CD4-positive, alpha-beta T cell treated with Interleukin-2 at 100 ng/mL for 4 hours (primary cell): ENCODE measurements around the gene POLR2J.
"Not testable (repeated sequence)": the region's sequence is repeated elsewhere in the genome, so short reads cannot be mapped to it uniquely, and the experiment has no call there.

ENCODE experiments used
- DNase-seq: peaks from one replicate; pipeline ENCODE4 v3.0.0-alpha.2; 2020; ENCODE audit warnings: low spot score

Gene POLR2J

DNA sequence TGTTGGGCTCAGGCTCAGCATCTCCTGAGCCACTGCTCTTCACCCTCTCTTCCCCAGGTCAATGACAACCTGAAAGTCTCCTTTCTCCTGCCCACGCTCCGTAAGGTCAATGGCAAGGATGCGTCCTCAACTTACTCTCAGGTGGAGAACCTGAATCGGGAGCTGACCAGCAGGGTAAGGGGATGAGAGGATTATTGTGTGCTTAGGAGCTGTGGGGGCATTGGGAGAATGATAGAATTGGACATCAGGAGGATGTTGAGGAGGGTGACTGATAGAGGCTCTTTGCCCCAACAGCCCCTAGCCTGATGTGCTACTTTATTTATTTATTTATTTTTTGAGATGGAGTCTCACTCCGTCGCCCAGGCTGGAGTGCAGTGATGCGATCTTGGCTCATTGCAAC is 12.6 kb downstream of the POLR2J start:
- DNase-seq: no peak

DNA sequence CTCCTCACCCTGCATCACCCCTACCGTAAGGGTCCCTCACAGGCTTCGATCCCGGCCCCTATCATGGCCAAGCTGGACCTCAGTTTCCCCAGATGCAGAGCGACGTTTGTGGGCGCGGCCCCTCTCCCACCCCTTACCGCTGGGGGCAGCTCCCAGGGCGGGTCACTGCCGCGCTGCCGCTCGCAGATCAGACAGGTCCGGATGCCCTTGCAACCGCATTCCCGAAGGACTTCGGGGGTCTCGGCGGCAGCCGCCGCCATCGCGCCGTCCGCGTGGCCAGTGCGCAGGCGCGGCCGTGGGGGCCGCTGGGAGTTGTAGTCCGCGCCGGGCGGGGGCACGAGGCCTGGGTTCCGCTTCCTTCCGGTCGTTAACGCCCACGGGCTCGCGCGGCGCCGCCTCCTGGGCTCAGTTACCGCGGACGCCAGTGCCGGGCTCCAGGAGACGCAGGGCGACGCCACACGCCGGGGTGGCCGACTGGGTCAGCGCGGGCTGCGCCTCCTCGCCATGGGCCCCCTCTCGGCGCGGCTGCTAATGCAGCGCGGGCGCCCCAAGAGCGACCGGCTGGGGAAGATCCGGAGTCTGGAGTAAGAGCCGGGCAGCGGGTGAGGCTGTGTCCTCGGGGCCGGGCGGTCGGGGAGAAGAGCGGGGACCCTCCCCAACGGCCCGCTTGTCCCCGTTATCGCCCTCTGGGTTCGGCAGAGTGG is 14.0 kb downstream of the POLR2J start, which contains the start of the genes ALKBH4 and LRWD1:
ALKBH4 (minus strand) TSS at position 287 of the 704 bp plus-strand sequence; CDS start at position 260, 27 bp downstream.
LRWD1 (plus strand) TSS at position 408 of the 704 bp plus-strand sequence; CDS start at position 505, 97 bp downstream.
- peak; percentile 94 for DNase-seq

DNA sequence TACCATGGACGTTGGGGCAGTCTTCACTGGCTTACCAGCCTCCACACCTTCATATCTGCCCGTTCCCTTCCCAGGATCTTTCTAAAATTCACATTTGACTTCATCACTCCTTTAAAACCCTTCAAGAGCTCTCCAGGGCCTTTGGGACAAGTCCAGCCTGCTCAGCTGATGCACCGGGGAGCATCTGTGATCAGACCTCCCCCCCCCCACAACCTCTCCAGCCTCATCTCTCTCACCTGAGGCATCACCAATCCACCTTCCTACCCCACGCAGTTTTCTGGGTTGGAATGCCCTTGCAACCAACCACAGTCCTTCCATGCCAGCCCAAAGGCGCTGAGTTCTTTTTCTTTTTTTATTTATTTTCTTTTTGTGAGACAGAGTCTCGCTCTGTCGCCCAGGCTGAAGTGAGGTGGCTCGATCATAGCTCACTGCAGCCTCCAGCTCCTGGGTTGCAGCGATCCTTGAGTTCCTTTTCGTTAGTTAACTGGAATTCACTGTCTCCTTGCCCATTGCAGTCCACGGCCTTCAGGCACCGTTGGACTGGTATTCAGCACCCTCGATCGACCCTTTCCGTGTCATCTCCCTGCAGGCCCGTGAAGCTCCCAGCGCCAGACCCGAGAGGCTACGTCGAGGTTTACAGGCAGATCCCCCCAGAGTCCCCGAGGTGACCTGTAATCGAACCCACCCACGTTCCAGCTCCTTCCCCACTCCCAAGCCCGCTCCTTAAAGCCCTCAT is 14.7 kb downstream of the POLR2J start:
- no peak for DNase-seq

DNA sequence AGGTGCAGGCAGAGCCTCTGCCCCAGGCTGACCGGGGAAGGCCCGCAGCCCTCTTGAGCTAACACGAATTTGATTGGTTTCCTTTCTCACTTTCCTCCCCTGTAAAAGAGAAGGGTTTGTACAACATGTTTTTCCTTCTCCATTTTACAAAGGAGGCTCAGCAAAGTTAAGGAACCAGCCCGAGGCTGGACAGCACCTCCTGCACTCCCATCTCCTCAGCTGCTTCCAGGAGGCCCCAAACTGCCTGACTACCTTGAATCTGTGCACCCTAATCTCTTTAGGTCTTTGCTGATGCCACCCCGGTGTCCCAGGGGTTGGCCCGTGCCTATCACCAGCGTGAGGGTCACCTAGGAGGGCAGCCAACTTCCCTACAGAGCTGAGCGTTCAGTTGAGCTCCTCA is 18.3 kb downstream of the POLR2J start:
- no peak for DNase-seq

DNA sequence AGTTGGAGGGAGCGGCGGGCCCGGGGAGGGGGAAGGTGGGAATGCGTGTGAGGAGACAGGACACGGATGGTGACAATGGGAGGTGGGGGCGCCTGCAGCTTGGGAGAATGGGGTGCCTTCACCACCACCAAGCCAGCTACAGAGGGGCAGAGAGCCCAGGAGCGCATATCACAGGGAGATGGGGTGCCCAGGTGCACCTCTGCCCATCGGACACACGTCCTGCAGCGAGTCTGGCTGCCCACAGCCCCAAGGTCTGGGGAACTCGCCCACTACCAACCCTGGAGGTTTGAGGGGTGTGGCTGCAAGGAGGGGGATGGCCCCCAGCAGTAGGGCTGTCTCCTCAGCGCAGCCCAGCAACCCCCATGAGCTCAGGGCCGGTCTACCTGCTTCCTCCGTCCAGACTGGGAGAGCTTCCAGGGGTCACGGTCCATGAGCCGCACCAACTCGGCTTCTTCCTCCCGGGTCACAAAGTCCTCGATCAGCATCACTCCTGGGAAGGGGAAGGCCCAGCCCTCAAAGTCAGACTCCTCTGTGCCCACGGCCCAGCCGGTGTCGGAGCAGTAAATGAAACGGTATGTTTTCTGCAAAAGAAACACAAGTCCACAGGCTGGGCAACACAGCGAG is 19.4 kb downstream of the POLR2J start:
- DNase-seq: no peak

DNA sequence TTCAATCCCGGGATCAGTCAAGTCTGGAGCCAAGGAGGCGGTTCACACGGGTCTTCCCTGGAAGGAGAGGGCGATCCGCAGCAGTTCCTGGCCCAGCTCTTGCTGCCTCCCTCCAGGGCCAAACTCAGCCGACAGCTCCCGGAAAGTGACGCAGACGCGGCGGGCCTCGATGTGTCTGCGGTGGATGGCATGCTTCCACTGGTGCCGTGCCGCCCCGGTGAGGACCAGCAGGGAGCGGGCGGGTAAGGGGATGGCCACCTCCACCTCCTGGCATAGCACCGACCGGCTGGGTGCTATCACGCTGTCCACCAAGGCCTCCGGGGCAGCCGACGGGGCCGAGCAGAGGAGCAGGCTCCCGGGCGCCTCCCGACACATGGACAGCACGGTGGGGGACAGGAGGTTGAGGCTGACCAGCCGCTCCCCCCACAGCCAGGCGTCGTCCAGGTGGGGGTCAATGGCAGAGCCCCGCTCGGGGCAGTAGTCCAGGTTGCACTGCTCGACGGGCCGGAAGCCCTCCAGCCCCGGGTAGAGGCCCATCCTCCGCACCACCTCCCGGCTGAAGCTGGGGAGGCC is 21.3 kb downstream of the POLR2J start:
- no peak for DNase-seq

DNA sequence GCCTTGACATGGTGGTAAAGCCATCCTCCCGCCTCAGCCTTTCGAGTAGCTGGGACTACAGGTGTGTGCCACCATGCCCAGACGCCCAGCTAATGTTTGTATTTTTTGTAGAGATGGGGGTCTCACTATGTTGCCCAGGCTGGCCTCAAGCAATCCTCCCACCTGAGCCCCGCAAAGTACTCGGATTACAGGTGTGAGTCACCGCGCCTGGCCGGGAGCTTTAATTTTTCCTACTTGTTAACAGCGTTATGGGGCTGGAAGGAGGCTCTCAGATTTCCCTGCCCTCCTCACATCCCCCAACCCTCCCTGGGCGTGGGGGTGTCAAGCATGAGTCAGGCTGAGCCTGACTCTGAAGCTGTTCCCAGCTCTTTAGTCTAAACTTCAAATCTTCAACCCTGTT is 22.4 kb downstream of the POLR2J start:
- DNase-seq: no peak

DNA sequence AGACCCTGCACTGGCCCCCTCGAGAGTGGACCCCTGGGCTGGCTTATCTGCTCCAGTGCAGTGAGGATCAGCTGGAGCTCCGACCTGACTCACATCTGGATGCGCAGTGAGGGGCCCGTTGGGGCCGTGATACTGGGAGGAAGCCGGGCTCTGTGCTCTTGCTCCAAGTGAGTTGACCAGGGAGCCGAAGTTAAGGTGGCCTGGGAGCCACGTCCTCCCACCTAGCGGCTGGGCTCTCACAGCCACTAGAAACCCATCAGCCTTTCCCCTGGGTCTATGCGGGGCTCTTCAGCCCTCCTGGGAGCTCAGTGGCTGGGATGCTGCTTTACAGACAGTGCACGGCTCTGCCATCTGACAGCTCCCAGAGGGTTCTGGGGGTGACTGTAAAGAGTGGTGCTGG is 23.1 kb downstream of the POLR2J start:
- no peak for DNase-seq

DNA sequence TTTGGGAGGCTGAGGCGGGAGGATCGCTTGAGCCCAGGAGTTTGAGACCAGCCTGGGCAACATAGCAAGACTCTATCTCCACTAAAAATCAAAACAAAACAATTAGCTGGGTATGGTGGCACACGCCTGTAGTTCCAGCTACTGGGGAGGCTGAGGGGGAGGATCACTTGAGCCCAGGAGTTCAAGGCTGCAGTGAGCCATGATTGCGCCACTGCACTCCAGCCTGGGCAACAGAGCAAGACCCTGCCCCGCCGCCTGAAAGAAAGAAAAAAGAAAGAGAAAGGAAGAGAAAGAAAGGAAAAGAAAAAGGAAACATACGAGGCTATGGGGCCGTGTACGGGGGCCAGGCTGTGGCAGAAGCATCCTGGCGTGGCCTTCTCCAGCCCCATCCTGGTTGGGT is 23.8 kb downstream of the POLR2J start:
- DNase-seq: not testable (repeated sequence)

DNA sequence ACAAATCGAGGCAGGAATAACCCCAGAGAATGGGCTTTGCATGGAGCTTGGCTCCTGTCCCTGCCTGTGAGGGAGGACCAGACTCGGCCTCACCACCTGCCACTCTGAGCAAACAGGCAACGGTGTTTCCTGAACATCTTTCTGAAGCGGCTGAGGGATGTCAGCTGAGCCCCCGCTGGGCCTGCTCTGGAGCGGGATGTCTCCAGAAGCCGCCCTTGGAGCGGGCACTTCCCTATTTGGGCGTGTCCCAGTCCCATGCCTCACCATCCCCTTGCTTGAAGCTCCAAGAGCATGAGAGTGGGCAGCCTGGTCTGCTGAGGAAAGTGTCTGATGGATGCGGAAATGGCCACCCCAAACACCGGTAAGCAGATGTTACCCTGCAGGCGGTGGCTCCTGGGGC is 24.3 kb downstream of the POLR2J start:
- DNase-seq: no peak

DNA sequence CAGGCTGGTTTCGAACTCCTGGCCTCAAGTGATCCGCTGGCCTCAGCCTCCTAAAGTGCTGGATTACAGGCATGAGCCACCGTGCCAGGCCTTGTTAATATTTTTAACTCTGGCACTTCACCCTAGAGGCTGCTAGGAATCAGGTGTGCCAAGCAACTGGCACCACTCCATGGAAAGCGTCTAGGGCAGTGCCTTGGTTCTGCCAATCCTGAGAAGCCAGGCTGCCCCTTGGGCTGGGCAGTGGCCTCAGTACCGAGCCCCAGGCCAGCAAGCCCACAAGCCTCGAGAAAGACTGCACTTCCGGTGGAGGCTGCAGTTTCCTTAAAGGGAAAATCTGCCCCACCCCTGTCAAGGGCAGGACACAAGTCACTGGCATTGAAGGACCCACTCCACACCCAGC is 25.4 kb downstream of the POLR2J start:
- no peak for DNase-seq

DNA sequence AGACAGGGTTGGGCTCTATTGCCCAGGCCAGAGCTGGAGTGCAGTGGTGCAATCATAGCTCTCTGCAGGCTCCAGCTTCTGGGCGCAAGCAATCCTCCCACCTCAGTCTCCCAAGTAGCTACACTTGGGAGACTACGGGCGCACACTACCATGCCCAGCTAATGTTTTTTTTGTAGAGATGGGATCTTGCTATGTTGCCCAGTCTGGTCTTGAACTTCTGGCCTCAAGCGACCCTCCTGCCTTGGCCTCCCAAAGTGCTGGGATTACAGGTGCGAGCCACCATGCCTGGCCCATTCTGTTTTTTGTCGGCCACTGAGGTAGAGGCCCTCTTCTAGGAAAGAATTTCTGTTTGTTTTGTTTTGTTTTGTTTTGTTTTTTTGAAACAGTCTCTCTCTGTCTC is 26.3 kb downstream of the POLR2J start:
- DNase-seq: no peak

DNA sequence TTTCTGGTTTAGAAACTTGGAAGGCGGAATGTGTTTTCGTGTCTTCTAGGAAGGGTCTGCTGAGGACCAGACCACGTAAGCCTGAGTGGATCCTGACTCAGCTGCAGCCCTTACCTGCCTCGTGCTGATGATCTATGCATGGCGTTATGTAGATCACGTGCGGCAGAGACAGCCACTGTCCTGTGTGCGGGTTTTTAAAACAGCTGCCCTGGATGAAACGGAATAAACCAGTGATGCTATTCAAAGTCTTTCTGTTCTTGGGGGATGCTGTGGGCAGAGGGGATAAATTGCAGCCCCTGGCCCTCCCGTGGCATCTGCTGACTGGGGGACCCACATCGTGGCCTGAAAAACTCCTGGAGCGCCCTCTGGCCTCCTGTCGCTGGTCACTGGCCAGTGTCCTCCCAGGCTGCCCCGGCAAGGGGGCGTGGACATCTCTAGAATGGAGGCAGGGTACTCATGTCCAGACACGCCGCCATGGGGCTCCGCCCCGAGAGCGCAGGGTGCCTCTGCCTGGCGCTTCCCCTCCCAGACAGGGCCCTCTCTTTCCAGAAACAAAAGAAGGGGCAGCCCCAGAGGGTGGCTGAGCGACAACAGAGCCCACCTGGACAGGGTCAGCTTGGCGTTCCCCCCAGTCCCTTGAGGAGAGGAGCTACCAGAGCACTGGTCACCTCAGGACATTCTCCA is 27.2 kb downstream of the POLR2J start:
- DNase-seq: no peak

DNA sequence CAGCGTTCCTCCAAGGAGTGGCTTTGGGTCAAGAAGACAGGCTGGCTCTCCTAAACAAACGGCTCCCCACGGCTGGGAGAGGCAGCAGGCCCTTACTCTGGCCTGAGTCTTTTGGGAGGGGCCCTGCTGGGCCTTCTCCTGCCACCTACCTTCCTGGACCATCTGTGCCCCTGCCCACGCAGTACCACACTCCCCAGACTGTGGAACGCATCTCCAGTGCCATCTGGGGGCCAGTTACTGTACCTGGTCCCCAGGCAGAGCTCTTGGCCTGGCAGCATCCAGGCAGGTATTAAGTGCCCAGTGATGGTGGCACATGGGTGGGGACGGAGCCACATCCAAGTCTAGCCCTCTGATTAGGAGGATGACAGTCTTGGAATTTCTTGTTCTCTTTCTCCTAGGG is 28.5 kb downstream of the POLR2J start:
- peak; percentile 50 for DNase-seq

DNA sequence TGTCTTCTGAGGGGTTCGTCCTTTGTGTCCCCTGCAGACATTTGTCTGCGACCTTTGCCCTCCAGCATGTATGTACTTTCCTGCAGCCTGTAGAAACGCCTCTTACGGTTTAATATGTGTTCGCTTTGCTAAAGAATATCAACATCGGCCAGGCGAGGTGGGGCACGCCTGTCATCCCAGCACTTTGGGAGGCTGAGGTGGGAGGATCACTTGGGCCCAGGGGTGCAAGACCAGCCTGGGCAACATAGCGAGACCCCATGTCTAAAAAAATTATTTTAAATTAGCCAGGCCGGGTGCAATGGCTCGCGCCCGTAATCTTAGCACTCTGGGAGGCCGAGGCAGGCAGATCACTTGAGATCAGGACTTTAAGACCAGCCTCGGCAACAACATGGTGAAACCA is 29.6 kb downstream of the POLR2J start:
- no peak for DNase-seq

DNA sequence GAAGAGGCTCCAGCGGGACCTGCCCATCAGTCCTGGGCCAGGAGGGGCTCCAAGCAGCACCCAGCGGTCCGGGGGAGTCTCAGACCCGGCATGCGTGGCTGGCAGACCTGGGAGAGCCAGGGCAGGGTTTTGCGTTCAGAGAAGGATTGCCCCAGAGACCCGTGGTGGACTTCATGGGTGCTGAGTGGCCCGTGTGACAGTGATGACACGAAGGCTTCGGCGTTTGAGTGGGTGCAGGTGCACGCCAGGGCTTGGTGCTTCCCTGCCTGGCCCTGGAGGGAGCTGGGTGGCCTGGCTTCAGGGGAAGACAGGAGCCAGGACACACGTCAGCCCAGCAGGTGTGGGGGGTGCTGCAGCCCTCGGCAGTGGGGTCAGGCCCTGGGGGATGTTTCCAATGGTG is 31.4 kb downstream of the POLR2J start:
- DNase-seq: no peak

DNA sequence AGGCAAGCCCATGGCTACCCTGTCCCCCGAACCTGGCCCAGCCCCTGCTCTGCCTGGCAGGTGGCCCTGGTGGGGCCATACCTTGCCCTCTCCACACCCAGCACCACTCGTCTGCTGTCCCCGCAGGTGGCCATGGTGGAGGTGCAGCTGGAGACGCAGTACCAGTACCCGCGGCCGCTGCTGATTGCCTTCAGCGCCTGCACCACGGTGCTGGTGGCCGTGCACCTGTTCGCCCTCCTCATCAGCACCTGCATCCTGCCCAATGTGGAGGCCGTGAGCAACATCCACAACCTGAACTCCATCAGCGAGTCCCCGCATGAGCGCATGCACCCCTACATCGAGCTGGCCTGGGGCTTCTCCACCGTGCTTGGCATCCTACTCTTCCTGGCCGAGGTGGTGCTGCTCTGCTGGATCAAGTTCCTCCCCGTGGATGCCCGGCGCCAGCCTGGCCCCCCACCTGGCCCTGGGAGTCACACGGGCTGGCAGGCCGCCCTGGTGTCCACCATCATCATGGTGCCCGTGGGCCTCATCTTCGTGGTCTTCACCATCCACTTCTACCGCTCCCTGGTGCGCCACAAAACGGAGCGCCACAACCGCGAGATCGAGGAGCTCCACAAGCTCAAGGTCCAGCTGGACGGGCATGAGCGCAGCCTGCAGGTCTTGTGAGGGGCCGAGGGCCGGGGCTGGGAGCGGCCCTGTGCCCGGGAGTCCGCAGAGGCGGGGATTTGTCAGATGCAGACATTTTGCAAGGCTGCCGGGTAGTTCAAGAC is 32.1 kb downstream of the POLR2J start:
- no peak for DNase-seq

DNA sequence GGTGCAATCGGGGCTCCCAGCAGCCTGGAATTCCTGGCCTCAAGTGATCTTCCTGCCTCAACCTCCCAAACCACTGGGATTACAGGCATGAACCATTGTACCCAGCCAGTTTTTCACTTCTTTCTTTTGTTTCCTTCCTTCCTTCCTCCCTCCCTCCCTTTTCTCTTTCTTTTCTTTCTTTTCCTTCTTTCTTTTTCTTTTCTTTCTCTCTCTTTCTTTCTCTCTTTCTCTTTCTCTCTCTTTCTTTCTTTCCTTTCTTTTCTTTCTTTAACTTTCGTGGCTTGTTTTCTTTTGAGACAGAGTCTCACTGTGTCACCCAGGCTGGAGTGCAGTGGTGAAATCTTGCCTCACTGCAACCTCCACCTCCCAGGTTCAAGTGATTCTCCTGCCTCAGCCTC is 33.0 kb downstream of the POLR2J start:
- DNase-seq: no peak

DNA sequence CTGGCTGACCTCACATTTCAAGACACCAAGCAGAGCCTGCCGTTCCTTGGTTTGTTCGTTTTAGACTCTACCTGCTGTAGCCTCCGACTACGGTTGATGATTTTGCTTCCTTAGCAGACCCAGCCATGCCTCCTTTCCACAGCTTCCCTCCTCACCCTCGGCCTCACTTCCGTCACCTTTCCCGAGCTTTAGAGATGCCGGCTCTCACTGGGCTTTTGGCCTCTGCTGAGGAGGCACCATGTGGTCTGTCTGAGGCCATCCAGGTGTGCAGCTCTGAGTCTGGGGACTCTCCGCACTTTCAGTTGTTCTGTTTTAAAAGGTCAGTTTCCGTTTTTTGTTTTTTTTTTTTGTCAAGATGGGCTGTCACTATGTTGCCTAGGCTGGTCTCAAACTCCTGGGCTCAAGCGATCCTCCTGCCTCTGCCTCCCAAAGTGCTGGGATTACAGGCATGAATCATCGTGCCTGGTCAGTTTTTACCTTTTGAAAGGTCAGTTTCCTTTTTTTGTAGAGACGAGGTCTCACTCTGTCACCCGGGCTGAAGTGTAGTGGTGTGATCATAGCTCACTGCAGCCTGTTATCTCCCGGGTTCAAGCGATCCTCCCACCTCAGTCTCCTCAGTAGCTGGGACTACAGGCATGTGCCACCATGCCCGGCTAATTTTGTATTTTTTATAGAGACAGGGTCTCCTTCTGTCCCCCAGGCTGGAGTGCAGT is 33.6 kb downstream of the POLR2J start:
- no peak for DNase-seq

DNA sequence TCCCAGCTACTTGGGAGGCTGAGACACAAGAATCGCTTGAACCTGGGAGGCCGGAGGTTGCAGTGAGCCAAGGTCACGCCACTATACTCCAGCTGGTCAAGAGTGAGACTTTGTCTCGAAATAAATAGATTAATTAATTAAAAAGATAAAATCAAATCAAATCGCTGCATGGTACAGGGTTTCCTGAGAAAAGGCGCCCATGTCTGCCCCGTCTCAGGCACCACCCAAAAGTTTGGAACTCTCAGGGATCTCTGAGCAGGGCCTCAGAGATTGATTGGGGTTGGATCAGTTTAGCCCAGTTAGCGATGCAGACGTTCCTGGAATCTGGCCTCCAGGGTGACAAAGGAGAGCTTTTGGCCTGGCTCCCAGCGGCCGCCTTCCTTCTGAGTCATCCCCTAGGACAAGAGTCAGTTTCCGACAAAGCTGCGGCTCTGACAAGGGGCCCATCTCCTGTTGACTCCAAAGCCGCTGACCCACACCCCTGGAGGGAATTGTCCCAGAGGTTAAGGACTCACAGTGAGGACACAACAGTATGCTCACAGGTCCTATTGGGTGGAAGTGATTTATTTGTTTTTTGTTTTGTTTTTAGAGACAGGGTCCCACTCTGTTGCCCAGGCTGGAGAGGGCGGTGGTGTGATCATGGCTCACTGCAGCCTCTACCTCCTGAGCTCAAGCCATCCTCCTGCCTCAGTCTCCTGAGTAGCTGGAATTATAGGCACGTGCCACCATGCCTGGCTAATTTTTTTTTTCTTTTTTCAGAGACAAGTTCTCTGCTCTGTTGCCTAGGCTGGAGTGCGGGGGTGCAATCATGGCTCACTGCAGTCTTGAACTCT is 38.5 kb downstream of the POLR2J start:
- DNase-seq: no peak
